Mammary epithelial cell (primary cell): ENCODE results near the gene ZFP36L1.

Experiments
- EZH2 ChIP-seq: IDR thresholded peaks from 2 replicates; pipeline ENCODE4 v1.6.1; 2012; ENCODE audit warnings: low read length, inconsistent platforms, borderline replicate concordance
- TF ChIP-seq, protein P1 (sequence below), 2 donors: IDR thresholded peaks in 1 of 2; conservative IDR thresholded peaks in 1 of 2; 2 replicates each; pipeline ENCODE4 v1.5.1; 2011 to 2012; ENCODE audit warnings: inconsistent platforms in 2 of 2, low read length in 2 of 2, mild to moderate bottlenecking in 2 of 2, control low read depth in 1 of 2, low read depth in 1 of 2; ENCODE audit not compliant: insufficient read depth in 1 of 2; ENCODE audit errors: extremely low read depth in 1 of 2

DNA sequence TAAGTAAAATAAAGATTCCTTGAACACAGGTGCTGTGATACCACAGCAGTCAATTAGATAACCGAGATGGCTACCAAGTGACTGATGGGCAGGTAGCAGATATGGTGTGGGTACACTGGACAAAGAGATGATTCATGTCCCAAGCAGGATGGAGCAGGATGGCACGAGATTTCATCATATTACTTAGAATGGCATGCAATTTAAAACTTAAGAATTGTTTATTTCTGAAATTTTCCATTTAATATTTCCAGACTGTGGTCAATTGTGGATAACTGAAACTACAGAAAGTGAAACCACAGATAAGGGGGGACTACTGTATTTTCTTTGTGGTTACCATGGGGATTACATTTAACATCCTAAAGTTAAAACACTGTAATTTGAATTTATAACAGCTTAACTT lies 7.5 kb upstream of the ZFP36L1 start:
- TF ChIP-seq, protein P1, sequence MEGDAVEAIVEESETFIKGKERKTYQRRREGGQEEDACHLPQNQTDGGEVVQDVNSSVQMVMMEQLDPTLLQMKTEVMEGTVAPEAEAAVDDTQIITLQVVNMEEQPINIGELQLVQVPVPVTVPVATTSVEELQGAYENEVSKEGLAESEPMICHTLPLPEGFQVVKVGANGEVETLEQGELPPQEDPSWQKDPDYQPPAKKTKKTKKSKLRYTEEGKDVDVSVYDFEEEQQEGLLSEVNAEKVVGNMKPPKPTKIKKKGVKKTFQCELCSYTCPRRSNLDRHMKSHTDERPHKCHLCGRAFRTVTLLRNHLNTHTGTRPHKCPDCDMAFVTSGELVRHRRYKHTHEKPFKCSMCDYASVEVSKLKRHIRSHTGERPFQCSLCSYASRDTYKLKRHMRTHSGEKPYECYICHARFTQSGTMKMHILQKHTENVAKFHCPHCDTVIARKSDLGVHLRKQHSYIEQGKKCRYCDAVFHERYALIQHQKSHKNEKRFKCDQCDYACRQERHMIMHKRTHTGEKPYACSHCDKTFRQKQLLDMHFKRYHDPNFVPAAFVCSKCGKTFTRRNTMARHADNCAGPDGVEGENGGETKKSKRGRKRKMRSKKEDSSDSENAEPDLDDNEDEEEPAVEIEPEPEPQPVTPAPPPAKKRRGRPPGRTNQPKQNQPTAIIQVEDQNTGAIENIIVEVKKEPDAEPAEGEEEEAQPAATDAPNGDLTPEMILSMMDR (conservative IDR thresholded peaks at IDR 0.05 in 1 of 2, IDR thresholded peaks at IDR 0.05 in 1 of 2; ENCODE audit: extremely low read depth in 1 of 2, insufficient read depth in 1 of 2, low read depth in 1 of 2, low read length in 2 of 2): no peak
- no peak for TF ChIP-seq EZH2
